Endothelial cell of umbilical vein (primary cell): Measurements from ENCODE around the gene KIR3DL3. TPM values are rescaled to one million over a fixed set of nuclear protein-coding genes. Genes with fewer than 3 reads are reported as not detected.

Experiments used
- BruUV-seq: library from RNA; stranded (reverse); fragments of 400-500 nt; replicated peaks from 2 replicates; lab custom pipeline; 2021; lab: Mats Ljungman, UMichigan
- CTCF ChIA-PET: fragments of 300-600, 350-600 bp; sonication (Branson Sonifier 250); formaldehyde crosslinking; loops from one replicate; lab custom pipeline; 2021; ENCODE audit warnings: antibody characterized with exemption, inconsistent platforms; lab: Charles Lee
- POLR2A ChIA-PET: fragments of 300-600, 350-600 bp; sonication (Branson Sonifier 250); formaldehyde crosslinking; loops from one replicate; lab custom pipeline; 2021; ENCODE audit warnings: antibody characterized with exemption, inconsistent platforms; lab: Charles Lee
- DNase-seq: peaks from one replicate; pipeline ENCODE4 v3.0.0-alpha.2; 2011; ENCODE audit warnings: low read depth, low spot score
- FAIRE-seq: peaks from 2 replicates; lab custom pipeline; 2011; peaks lifted over from hg19 to GRCh38; lab: Jason Lieb, UNC
- H2AFZ ChIP-seq: 2 replicates; pipeline ENCODE4 v1.6.0; 2012; ENCODE audit warnings: low read depth, low read length, control low read depth, inconsistent platforms
- H3K27ac ChIP-seq: 2 replicates; pipeline ENCODE4 v1.5.1; 2011; ENCODE audit warnings: low read depth, mild to moderate bottlenecking, control low read depth, low read length, moderate library complexity; ENCODE audit not compliant: insufficient read depth
- H3K27me3 ChIP-seq, 2 experiments: 2 replicates each; pipeline versions ENCODE4 v1.6.0 to v1.6.1; 2011; ENCODE audit warnings: low read length in 2 of 2, mixed read lengths in 1 of 2; ENCODE audit not compliant: control insufficient read depth in 2 of 2, insufficient read depth in 2 of 2
- H3K36me3 ChIP-seq, 2 experiments: 2 replicates in 1 of 2; 3 replicates in 1 of 2; pipeline ENCODE4 v1.5.1; 2011; ENCODE audit warnings: low read length in 2 of 2, mild to moderate bottlenecking in 1 of 2, moderate library complexity in 1 of 2; ENCODE audit not compliant: control insufficient read depth in 2 of 2, insufficient read depth in 2 of 2; ENCODE audit errors: extremely low read depth in 1 of 2
- H3K4me1 ChIP-seq: 3 replicates; pipeline ENCODE4 v1.5.1; 2011; ENCODE audit warnings: mild to moderate bottlenecking, low read length; ENCODE audit not compliant: control insufficient read depth, insufficient read depth; ENCODE audit errors: extremely low read depth
- H3K4me2 ChIP-seq: 2 replicates; pipeline ENCODE4 v1.6.1; 2011; ENCODE audit warnings: low read length, control low read depth, mixed read lengths; ENCODE audit not compliant: insufficient read depth
- H3K4me3 ChIP-seq, 3 experiments: fragments of 200-600 bp in 1 of 3; sonication (generic), shearing (Covaris generic) in 1 of 3; replicated peaks in 1 of 3; 2 replicates each; pipeline ENCODE4 v1.5.1; 2011 to 2016; ENCODE audit warnings: control low read depth in 3 of 3, low read length in 3 of 3, mild to moderate bottlenecking in 2 of 3, inconsistent platforms in 1 of 3, low read depth in 1 of 3, moderate library complexity in 1 of 3; ENCODE audit not compliant: insufficient read depth in 1 of 3
- H3K79me2 ChIP-seq: 2 replicates; pipeline ENCODE4 v1.6.0; 2012; ENCODE audit warnings: low read length, inconsistent platforms; ENCODE audit not compliant: control insufficient read depth, insufficient read depth
- H3K9ac ChIP-seq: replicated peaks from 2 replicates; pipeline ENCODE3; 2011; ENCODE audit warnings: low read length, control low read depth; ENCODE audit not compliant: insufficient read depth; ENCODE audit errors: extremely low read depth
- H3K9me1 ChIP-seq: replicated peaks from 3 replicates; pipeline ENCODE4 v1.6.0; 2011; ENCODE audit warnings: mild to moderate bottlenecking, low read length; ENCODE audit not compliant: control insufficient read depth, insufficient read depth; ENCODE audit errors: extremely low read depth
- H3K9me3 ChIP-seq: replicated peaks from 2 replicates; pipeline ENCODE4 v1.5.1; 2012; ENCODE audit warnings: low read length, inconsistent platforms; ENCODE audit not compliant: control insufficient read depth, insufficient read depth
- H4K20me1 ChIP-seq: replicated peaks from 2 replicates; pipeline ENCODE3; 2011; ENCODE audit warnings: mild to moderate bottlenecking, low read length; ENCODE audit not compliant: control insufficient read depth, insufficient read depth; ENCODE audit errors: extremely low read depth
- EZH2 ChIP-seq: IDR thresholded peaks from 2 replicates; pipeline ENCODE4 v1.6.1; 2012; ENCODE audit warnings: borderline replicate concordance, low read depth, mild to moderate bottlenecking, moderate library complexity, low read length, inconsistent platforms; ENCODE audit not compliant: severe bottlenecking
- FOS ChIP-seq: IDR thresholded peaks from 2 replicates; pipeline ENCODE4 v1.6.1; 2011; ENCODE audit warnings: mild to moderate bottlenecking, low read length, moderate library complexity, borderline replicate concordance; ENCODE audit not compliant: insufficient read depth
- GATA2 ChIP-seq: IDR thresholded peaks from 2 replicates; pipeline ENCODE4 v1.7.0; 2011; ENCODE audit warnings: low read depth, mild to moderate bottlenecking, moderate library complexity, mixed read lengths, low read length; ENCODE audit not compliant: insufficient read length, insufficient read depth
- JUN ChIP-seq: IDR thresholded peaks from 2 replicates; pipeline ENCODE4 v1.6.1; 2011; ENCODE audit warnings: borderline replicate concordance, low read depth; ENCODE audit not compliant: insufficient read length, insufficient read depth
- MAX ChIP-seq: IDR thresholded peaks from 2 replicates; pipeline ENCODE4 v1.6.1; 2011; ENCODE audit not compliant: insufficient read depth, insufficient read length
- MYC ChIP-seq: IDR thresholded peaks from one replicate; pipeline ENCODE4 v1.6.1; 2011; ENCODE audit warnings: mild to moderate bottlenecking, low read depth, low read length
- POLR2A ChIP-seq: IDR thresholded peaks from 2 replicates; pipeline ENCODE4 v1.6.1; 2012; ENCODE audit warnings: low read depth, mild to moderate bottlenecking, control low read depth, low read length
- POLR2AphosphoS5 ChIP-seq: IDR thresholded peaks from 2 replicates; pipeline ENCODE4 v1.6.1; 2012; ENCODE audit warnings: low read depth, mild to moderate bottlenecking, control low read depth, low read length, moderate library complexity; ENCODE audit not compliant: insufficient read depth
- dilution Hi-C: fragments of 300-500 bp; cut with MboI; formaldehyde crosslinking; loops from one replicate; pipeline ENCODE4 v1.15.0; 2019; ENCODE audit warnings: low sequenced_read_pairs; ENCODE audit not compliant: extremely low pct_ligation_motif_present
- intact Hi-C: fragments of 100-400 bp; cut with micrococcal nuclease; formaldehyde crosslinking; loops from one replicate; pipeline ENCODE4 v1.10.0; 2022
- polyA plus RNA-seq, 4 experiments: library from polyadenylated mRNA; depleted of rRNA in 3 of 4; stranded (reverse) in 3 of 4; unstranded in 1 of 4; fragments of >200 nt; gene quantifications; 2 replicates each; pipeline versions ENCODE4 v1.2.1 to v1.2.3, GENCODE V29; 2011 to 2012; ENCODE audit warnings: missing spikeins in 1 of 4
- total RNA-seq: library from RNA; stranded (reverse); gene quantifications from 2 replicates; pipeline ENCODE4 v1.2.3, GENCODE V29; 2021
- TF ChIP-seq, protein P1 (sequence below), 2 donors: IDR thresholded peaks; 1 replicate in 1 of 2; 2 replicates in 1 of 2; pipeline ENCODE4 v1.5.1; 2011; ENCODE audit warnings: low read length in 2 of 2, mild to moderate bottlenecking in 2 of 2, moderate library complexity in 2 of 2, control low read depth in 1 of 2, inconsistent platforms in 1 of 2, low read depth in 1 of 2; ENCODE audit not compliant: insufficient read depth in 1 of 2; ENCODE audit errors: extremely low read depth in 1 of 2

The KIR3DL3 gene
- total and polyA plus RNA-seq, 2 donors (not counting 3 experiments of a cell fraction or from before 2014, with no cell fraction given), result not detected

DNA sequence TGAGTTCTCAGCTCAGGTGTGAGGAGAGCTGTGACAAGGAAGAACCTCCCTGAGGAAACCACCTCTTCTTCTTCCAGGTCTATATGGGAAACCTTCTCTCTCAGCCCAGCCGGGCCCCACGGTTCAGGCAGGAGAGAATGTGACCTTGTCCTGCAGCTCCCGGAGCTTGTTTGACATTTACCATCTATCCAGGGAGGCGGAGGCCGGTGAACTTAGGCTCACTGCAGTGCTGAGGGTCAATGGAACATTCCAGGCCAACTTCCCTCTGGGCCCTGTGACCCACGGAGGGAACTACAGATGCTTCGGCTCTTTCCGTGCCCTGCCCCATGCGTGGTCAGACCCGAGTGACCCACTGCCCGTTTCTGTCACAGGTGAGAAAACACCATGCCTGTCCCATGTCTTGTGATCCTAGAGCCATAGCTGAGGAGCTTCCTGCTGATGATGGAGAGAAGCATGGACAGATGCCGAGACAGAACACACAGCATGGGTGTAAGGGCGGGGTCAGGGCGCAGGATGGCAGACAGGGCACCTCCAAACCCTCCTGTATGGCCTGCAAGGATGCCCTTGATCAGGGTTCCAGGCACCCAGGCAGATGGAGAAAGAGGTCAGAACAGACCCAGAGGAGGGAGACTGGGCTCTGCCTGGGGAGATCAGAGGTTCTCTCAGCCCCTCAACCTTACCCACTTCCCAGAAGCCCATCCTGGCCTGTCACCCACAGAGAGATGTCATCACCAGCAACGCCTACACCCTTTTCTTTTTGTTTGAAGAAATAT lies 5.4 kb downstream of the KIR3DL3 start:
- Histone ChIP-seq H3K4me3 (no peak overlapping the region), H3K79me2 (no peaks in the 10 kb centered on the region), H3K4me2 (no peak overlapping the region), H3K4me1 (no peaks in the 10 kb centered on the region), H3K9me3 (peaks cover 7% of the 10 kb centered on the region), H3K9ac (no peak overlapping the region), H3K9me1 (no peaks in the 10 kb centered on the region), H4K20me1 (no peaks in the 10 kb centered on the region), H3K27ac (no peak overlapping the region), H3K27me3 (no peaks in the 10 kb centered on the region), H3K36me3 (no peaks in the 10 kb centered on the region), H2AFZ (no peak overlapping the region)
- POLR2A ChIA-PET, result no interaction called here
- FAIRE-seq (no peak), DNase-seq (no peak)
- no TSS peak for BruUV-seq
- TF ChIP-seq POLR2A (no peak), JUN (no peak), EZH2 (no peak), MYC (no peak), GATA2 (no peak), POLR2AphosphoS5 (no peak), FOS (no peak), MAX (no peak)
- TF ChIP-seq, protein P1, sequence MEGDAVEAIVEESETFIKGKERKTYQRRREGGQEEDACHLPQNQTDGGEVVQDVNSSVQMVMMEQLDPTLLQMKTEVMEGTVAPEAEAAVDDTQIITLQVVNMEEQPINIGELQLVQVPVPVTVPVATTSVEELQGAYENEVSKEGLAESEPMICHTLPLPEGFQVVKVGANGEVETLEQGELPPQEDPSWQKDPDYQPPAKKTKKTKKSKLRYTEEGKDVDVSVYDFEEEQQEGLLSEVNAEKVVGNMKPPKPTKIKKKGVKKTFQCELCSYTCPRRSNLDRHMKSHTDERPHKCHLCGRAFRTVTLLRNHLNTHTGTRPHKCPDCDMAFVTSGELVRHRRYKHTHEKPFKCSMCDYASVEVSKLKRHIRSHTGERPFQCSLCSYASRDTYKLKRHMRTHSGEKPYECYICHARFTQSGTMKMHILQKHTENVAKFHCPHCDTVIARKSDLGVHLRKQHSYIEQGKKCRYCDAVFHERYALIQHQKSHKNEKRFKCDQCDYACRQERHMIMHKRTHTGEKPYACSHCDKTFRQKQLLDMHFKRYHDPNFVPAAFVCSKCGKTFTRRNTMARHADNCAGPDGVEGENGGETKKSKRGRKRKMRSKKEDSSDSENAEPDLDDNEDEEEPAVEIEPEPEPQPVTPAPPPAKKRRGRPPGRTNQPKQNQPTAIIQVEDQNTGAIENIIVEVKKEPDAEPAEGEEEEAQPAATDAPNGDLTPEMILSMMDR (IDR thresholded peaks at IDR 0.05; ENCODE audit: extremely low read depth in 1 of 2, insufficient read depth in 1 of 2, low read depth in 1 of 2, low read length in 2 of 2), result no peak
- CTCF ChIA-PET, result no interaction called here
- intact Hi-C loops (no loop called here), dilution Hi-C loops (no loop called here)
